GM21526 (cell line): ENCODE data around the gene JPH3.
"Not testable (repeated sequence)": the region's sequence is repeated elsewhere in the genome, so short reads cannot be mapped to it uniquely, and the experiment has no call there.

Source experiments
- ATAC-seq: cut with Tn5 transposase; IDR thresholded peaks from one replicate; pipeline ENCODE4 v1.9.1; 2021; ENCODE audit warnings: moderate library complexity; ENCODE audit not compliant: unreplicated experiment, low FRiP score

JPH3 gene

DNA sequence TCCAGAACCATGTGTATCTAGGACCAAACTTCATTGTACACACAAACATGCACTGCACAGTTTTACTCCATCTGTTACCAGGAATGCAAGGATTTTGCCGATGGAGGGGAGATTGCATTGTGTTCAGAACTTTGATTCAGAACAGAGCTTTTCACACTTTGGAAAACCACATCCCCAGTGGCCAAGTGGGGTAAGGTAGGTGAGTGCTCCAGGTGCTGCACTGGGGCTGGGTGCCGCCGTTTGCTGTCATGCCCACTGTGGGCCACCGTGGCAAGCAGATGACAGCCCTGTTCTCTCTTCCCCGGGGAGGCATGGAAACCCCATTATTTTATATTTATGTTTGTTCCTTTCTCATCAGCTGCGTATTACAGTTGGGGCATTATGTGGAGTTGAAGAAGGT, 29.3 kb upstream of the JPH3 start:
- no peak for ATAC-seq

GRCh38 chr16:87575027-87575804, 27.1 kb upstream of the JPH3 start:
- no peak for ATAC-seq

GRCh38 chr16:87576171-87576570, 26.1 kb upstream of the JPH3 start:
- ATAC-seq: no peak

DNA sequence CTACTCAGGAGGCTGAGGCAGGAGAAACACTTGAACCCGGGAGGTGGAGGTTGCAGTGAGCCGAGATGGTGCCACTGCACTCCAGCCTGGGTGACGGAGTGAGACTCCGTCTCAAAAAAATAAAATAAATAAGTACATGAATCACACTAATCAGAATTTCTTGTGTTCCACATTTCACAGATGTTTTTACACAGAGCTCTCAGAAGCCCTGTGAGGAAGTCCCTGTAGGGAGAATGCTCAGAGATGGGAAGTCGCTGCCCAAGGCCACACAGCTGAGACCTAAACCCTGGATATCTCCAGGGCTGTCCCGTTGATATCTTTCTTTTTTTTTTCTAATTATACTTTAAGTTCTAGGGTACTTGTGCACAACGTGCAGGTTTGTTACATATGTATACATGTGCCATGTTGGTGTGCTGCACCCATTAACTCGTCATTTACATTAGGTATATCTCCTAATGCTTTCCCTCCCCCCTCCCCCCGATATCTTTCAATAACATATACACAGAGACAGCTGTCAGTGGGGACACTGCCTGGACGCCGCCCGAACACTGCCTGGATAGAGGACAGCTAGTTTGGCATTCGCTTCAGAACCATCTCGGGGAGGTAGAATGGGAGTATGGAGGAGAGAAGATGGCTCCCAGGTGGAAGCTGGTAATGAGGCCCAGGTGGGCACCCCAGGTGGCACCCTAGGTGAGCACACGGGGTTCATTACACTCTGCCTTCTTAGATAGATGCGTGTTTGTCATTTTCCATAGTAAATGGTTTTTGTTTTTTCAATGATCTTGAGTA, 24.0 kb upstream of the JPH3 start:
- ATAC-seq: not testable (repeated sequence)

DNA sequence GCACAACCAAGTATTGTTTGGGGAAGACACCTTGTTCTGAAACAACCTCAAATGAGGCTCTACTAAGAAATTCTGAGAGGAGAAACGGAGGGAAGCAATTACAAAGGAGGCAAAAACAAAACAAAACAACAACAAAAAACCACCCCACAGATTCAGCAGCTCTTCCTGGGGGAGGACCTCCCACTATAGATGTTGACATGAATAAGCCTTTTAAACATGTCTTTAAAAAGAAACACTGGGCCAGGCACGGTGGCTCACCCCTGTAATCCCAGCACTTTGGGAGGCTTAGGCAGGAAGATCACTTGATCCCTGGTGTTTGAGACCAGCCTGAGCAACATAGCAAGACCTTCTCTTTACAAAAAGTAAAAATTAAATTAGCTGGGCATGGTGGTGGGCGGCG, 22.6 kb upstream of the JPH3 start:
- ATAC-seq: no peak

DNA sequence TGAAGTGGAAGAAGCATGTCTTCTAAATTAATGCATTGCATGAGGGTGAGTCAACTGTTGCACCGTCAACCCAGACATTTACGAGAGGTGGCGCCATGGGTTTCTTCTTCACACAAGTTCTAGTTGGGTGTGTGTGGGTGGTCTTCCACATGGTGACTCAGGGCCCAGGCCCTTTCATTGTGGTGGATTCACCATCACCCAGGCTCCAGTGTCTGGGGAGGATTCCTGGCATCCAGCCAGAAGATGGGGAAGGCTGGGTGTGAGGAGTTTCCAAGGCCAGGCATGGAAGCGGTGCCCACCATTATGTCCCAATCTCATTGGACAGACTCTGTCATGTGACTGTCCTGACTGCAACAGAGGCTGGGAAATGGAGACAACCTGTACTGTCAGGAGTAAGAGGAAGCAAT, 21.4 kb upstream of the JPH3 start:
- no peak for ATAC-seq

GRCh38 chr16:87581857-87582215, 20.5 kb upstream of the JPH3 start:
- no peak for ATAC-seq

GRCh38 chr16:87582216-87582965, 19.9 kb upstream of the JPH3 start:
- no peak for ATAC-seq

- no peak for ATAC-seq
Observed at GRCh38 chr16:87582966-87583325, 19.4 kb upstream of the JPH3 start.

DNA sequence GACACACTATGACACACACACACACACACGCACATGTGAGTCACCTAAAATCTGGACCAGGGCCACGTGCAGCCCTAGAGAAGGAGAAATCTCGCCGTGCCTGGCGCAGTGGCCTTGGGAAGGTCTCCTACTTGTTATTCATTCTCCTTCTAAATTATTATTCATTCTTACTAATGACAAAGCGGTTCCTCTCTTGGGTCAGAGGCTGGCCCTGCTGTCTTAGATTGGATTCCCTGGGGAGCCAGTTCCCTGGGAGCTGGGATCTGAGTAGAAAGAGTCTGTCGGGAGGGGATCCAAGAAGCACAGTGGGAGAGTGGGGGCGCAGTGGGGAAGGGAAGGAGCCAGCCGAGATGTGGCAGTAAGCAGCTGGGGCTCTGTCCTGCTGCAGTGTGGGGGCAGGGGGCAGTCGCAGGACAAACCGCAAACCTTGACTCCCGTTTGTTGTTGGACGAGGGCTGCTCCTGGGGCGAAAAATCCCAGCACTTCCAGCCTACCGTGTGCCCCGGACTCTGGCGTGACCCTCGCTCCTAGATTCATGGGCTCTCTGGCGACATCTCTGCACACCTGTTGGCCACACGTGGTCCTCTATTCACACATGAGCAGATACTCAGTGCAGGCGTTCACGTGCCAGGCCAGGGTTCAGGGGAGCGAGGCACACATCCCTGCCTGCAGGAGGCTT, 18.7 kb upstream of the JPH3 start:
- ATAC-seq: no peak

DNA sequence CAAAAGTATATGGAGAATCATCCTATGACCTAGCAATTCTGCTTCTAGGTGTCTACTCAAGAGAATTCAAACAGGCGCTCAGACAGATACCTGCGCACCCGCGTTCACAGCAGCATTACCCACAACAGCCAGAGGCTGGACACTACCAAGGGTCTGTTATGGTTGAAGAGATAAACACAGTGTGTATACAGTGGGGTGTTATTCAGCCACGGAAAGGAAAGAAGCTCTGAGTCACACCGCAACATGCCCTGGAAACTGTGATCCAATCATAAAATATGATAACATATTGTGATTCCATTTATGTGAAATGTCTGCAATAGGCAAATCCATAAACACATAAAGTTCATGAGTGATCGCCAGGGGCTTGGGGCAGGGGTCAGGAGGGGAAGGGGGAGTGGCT, 18.0 kb upstream of the JPH3 start:
- ATAC-seq: no peak

GRCh38 chr16:87584975-87585374, 17.3 kb upstream of the JPH3 start:
- ATAC-seq: no peak

GRCh38 chr16:87585442-87586200, 16.7 kb upstream of the JPH3 start:
- no peak for ATAC-seq

DNA sequence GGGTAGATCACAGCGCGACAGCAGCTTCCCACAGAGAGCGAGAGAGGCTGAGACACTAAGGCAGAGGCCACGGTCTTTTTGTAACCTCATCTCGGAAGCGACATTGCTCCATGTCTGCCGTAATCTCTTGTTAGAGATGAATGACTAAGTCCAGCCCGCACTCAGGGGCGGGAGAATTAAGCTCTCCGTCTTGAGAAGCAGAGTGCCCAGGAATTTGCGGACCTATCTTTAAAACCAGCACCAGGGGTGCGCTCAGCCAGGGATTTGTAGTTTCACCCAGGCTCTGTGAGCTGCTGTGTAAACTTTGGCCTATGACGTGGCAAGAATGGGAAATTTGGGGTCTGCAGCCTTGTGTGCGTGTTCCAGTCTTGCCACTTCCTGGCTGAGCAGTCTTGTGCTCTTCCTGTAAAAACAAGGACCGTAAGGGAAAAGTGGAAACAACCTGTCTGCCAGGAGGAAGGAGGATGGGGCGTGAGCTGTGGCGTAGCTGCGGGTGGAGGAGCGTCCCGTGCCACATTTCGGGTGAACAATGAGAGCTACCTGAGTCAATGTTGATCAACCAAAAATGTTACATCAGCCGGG, 16.0 kb upstream of the JPH3 start:
- ATAC-seq: no peak

DNA sequence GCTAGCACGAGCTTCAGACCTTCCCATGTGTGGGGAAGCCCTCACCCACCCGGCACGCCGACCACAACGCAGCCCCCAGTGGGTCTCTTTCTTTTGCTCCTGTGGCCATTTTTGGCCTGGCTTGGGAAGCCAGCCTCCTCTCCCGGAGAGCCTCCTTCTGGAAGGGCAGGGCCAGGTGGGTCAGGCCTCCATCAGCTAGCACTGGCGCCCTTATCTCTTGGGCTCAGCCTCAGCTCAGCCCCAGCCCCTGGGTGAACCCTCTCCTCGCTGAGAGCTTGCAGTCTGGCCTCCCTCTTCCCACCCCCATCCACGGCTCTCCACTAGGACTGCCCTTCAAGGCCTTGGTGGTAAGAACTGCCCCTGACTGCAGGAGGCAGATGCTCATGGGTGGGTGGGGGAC, 14.7 kb upstream of the JPH3 start:
- no peak for ATAC-seq

DNA sequence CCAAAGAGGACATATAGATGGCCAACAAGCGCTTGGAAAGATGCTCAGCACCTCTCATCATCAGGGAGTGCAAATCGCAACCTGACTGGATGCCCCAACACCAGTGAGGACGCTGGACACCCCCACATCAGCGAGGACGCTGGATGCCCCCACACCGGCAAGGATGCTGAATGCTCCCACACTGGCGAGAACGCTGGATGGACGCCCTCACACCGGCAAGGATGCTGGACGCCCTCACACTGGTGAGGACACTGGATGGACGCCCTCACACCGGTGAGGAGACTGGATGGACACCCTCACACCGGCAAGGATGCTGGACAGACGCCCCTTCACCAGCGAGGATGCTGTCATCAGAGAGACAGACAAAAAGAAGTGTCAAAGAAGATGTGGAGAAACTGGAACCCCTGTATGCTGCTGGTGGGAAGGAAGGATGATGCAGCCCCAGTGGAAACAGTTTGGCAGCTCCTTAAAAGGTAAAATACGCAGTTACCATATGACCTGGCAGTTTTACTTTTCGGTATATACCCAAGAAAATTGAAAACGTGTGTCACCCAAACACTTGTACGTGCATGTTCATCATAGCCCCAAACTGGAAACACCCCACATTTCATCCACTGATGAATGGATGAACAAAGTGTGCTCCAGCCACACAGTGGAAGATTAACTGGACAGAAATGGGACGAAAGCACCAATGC, 10.1 kb upstream of the JPH3 start:
- no peak for ATAC-seq

DNA sequence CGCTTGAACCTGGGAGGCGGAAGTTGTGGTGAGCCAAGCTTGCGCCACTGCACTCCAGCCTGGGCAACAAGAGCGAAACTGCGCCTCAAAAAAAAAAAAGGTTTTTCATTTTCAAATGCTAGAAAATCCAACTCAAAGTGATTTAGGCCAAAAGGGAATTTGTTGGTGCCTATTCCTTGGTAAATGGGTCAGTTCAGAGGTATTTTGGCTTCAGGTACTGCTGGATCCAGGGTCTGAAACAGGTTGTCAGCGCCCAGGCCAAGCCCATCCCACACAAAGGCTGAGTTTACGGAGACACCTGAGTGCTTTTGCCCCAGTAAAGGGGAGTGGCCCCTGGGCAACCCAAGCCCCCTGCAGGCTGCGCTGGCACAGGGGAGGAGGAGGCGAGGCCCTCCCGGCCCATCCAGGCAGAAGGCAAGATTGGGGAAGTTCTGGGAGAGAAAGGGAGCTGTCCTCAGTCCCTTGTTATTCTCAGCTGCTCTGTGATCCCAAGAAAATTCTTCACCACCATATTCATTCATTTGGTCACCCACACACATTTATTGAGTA, 8.5 kb upstream of the JPH3 start:
- no peak for ATAC-seq

DNA sequence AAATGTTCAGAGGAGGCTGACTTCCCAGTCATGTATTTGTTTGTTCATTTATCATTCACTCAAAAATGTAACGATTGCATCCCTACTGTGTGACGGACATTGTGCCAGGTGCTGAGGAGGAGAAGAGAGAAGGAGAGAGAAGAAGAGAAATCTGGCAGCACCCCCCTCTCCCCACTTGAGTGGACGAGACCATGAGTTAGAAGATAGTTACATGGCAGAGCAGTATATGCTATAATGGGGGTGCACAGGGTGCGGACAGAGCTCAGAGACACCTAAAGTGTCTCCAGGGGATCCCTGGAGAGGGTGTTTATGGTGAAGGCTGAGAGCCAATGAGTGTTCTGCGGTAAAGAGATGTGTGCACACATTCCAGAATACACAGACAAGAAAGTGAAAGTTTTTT, 6.6 kb upstream of the JPH3 start:
- ATAC-seq: no peak

GRCh38 chr16:87597324-87597830, 4.9 kb upstream of the JPH3 start:
- ATAC-seq: no peak
